ENCODE data around the gene EML1. TPM values are rescaled to one million over a fixed set of nuclear protein-coding genes. Genes with fewer than 3 reads are reported as not detected.

Gene EML1
- total RNA-seq, 1 donor from 2014 or later: 34.9 TPM

DNA sequence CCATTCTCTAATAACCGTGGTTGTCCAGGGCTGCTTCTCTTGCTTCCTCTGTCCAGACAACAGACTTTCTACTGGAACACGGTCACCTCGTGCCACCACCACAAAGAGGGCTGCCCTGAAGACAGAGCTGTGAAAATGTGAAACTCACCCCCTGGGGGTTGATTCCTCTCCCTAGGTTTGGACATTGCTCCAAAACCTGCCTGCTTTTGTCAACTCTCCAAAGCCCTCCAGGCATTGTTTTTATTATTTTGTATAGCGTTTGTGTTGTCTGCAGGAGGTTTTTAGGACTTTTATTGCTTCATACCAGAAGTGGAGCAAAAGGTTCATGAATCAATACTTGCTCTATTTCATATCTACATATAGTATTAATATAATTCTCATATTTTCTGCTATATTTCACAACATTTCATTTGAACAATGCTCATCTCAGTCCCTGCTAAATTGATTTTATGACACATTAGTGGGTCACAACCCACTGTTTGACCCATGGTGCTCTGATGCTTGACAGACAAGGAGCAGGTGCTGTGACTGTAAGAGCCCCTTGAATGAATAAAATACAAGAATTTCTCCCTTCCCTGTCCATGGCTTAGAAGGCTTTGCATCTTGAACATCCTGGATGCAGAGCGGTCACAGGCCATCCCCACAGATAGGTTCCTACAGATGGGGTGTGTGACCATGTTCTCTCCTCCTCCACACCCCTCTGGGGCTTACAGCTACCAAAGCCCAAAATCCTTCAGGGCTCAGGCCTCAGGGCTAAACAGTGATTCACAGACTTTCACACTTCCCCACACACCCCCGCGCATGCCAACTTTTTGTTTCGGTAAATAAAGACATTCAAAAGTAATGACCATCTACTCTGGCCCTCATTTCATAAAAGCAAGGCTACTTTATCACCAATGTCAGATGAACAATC, 20.6 kb upstream of the EML1 start:
- TF ChIP-seq, protein P1, sequence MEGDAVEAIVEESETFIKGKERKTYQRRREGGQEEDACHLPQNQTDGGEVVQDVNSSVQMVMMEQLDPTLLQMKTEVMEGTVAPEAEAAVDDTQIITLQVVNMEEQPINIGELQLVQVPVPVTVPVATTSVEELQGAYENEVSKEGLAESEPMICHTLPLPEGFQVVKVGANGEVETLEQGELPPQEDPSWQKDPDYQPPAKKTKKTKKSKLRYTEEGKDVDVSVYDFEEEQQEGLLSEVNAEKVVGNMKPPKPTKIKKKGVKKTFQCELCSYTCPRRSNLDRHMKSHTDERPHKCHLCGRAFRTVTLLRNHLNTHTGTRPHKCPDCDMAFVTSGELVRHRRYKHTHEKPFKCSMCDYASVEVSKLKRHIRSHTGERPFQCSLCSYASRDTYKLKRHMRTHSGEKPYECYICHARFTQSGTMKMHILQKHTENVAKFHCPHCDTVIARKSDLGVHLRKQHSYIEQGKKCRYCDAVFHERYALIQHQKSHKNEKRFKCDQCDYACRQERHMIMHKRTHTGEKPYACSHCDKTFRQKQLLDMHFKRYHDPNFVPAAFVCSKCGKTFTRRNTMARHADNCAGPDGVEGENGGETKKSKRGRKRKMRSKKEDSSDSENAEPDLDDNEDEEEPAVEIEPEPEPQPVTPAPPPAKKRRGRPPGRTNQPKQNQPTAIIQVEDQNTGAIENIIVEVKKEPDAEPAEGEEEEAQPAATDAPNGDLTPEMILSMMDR (IDR thresholded peaks at IDR 0.05; ENCODE audit: unreplicated experiment): no peak
- Mint-ChIP-seq H3K27ac (no peak overlapping the region), H3K4me3 (ENCODE audit: low read depth) (no peak overlapping the region), H3K36me3 (ENCODE audit: insufficient read depth) (no peaks in the 10 kb centered on the region), H3K27me3 (peaks cover 56% of the 10 kb centered on the region), H3K4me1 (ENCODE audit: low read depth) (no peaks in the 10 kb centered on the region), H3K9me3 (ENCODE audit: low read depth) (no peaks in the 10 kb centered on the region)
- DNase-seq (ENCODE audit: low spot score, unreplicated experiment): no peak

DNA sequence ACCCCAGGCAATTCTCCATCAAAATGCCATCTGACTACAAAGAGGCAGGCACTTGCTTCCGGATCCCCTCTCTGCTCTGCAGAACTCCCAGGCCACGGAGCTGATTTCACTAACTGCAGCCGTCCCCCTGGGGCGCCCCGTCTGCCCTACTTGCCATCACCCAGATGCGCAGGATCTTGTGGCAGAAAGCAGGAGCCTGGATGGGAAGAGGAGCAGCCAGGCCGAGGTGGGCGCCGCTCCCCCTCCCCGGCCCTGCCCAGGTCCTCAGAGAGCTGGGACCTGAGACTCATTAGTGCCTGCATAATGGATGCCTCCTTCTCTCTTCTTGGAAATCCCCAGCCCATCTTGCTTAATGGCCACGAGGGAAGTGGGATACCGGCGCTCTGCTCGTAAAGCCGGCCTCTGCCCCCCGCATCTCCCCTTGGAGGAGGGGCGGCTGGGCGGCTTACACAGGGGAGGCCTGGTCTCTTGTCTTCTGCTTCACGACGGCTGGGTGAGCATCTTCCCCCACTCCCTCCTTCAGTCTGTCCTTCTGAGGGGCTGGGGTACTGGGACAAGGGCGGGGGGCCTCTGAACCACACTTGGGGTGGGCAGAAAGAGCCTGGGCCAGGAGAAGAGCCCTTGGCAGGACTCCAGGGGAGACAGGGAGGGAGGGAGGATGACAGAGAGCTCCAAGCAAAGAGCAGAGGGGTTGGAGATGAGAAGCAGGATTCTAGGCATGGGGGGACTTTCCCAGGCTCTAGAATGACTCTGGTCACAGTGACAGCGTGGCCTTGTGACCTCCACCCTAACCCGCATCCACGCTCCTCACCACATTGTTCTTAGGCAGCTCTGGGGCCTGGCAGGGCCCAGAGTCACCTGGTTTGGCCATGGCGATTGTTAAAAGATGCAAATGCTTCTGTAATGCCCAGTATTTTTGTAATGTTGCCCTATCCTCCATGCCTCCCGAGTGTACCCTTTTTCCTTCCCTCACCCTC, 19.4 kb upstream of the EML1 start:
- Mint-ChIP-seq H3K36me3 (ENCODE audit: insufficient read depth) (no peaks in the 10 kb centered on the region), H3K27ac (no peak overlapping the region), H3K9me3 (ENCODE audit: low read depth) (peaks cover 5% of the 10 kb centered on the region), H3K4me1 (ENCODE audit: low read depth) (no peaks in the 10 kb centered on the region), H3K27me3 (peaks cover 61% of the 10 kb centered on the region), H3K4me3 (ENCODE audit: low read depth) (no peak overlapping the region)
- DNase-seq (ENCODE audit: low spot score, unreplicated experiment): no peak
- TF ChIP-seq, protein P1 (IDR thresholded peaks at IDR 0.05; ENCODE audit: unreplicated experiment): no peak

DNA sequence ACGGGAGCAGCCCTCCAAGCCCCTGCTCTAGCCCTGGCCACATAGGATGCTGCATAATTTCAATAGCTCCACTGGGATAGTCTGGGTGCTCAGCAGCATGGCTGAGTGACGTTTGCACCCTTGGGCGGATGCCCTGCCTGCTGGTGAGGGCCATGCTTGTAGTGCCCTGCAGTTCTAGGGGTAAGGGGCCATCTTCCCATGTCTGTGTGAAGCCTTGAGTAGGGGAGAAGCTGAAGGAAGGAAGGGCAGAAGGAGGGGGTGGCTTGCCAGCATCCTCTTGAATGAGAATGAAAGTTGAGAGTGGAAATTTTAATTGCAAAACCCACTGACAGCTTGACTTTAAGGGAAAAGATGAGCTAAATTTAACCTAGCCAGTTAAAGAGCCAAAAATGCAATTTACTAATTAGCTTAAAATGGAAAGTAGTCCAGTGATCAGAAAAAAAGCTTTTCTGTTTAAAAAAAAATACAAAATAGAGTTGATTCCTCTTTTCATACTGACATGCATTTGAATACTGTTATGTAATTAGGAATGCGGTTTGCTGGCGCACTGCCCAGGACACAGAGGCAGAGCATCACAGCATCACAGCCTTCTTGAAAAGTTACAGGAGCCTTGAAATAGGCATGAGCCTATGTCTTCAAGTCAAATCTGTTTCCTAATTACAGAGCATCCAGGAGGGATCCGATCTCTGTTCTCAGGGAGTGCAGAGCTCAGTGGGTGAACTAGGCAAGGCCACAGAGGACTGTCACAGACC, 18.5 kb upstream of the EML1 start:
- H3K27me3 Mint-ChIP-seq: peaks cover 67% of the 10 kb centered on the region
- H3K4me3 Mint-ChIP-seq (ENCODE audit: low read depth): no peak overlapping the region
- H3K9me3 Mint-ChIP-seq (ENCODE audit: low read depth): peaks cover 8% of the 10 kb centered on the region
- no peaks in the 10 kb centered on the region for H3K36me3 Mint-ChIP-seq (ENCODE audit: insufficient read depth)
- H3K27ac Mint-ChIP-seq: no peak overlapping the region
- no peaks in the 10 kb centered on the region for H3K4me1 Mint-ChIP-seq (ENCODE audit: low read depth)
- DNase-seq (ENCODE audit: low spot score, unreplicated experiment): no peak
- TF ChIP-seq, protein P1 (IDR thresholded peaks at IDR 0.05; ENCODE audit: unreplicated experiment): no peak

DNA sequence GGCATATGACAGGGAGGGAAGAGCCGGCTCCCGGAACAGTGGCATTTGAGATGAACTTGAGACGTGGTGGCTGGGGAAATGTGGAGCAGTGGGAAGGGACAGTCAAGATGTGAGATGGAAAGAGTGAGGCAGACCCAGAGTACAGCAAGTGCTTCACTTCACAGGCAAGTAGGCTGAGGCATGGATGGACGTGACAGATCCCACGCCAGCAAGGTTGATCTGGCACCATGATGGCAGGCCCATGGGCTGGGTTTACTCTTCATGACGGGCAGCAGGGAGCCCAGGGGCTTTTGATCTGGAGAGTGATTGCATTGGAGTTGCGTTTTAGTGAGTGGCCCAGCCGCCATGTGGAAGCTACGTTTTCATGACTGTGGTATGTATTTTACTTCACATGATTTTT, 17.9 kb upstream of the EML1 start:
- peaks cover 8% of the 10 kb centered on the region for H3K9me3 Mint-ChIP-seq (ENCODE audit: low read depth)
- peaks cover 66% of the 10 kb centered on the region for H3K27me3 Mint-ChIP-seq
- no peaks in the 10 kb centered on the region for H3K36me3 Mint-ChIP-seq (ENCODE audit: insufficient read depth)
- no peaks in the 10 kb centered on the region for H3K4me1 Mint-ChIP-seq (ENCODE audit: low read depth)
- no peak overlapping the region for H3K27ac Mint-ChIP-seq
- TF ChIP-seq, protein P1 (IDR thresholded peaks at IDR 0.05; ENCODE audit: unreplicated experiment): no peak
- no peak overlapping the region for H3K4me3 Mint-ChIP-seq (ENCODE audit: low read depth)
- no peak for DNase-seq (ENCODE audit: low spot score, unreplicated experiment)

Measured in progenitor cell of endocrine pancreas (in vitro differentiated cells).